Measurements from ENCODE around the gene FAM110D.

DNA sequence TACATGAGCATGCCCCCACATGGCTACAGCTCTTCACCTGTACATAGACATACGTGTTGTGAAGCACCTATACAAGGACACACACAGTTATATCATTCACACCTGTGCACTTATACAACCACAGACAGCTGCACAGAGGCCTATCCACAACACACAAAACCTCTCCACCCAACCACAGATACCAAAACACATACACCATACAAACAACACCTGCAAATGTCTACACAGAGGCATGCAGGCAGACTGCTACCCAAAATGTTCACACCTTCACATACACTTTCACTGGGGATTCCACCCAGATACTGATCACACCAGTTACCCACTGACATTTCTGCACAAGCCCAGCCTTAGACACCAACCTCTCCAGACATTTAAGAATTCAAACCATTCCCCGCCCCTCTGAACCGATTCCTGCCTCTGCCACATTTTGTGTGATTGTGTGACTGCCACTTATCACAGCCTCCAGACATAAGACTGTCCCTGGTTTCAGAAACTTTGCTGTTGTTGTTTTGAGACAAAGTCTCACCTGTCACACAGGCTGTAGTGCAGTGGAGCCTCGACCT lies 7.9 kb downstream of the FAM110D start:
- TF ChIP-seq EZH2 (IDR thresholded peaks at IDR 0.05; ENCODE audit: borderline replicate concordance, low read depth, low read length, severe bottlenecking) = no peak
- TF ChIP-seq, protein P1, sequence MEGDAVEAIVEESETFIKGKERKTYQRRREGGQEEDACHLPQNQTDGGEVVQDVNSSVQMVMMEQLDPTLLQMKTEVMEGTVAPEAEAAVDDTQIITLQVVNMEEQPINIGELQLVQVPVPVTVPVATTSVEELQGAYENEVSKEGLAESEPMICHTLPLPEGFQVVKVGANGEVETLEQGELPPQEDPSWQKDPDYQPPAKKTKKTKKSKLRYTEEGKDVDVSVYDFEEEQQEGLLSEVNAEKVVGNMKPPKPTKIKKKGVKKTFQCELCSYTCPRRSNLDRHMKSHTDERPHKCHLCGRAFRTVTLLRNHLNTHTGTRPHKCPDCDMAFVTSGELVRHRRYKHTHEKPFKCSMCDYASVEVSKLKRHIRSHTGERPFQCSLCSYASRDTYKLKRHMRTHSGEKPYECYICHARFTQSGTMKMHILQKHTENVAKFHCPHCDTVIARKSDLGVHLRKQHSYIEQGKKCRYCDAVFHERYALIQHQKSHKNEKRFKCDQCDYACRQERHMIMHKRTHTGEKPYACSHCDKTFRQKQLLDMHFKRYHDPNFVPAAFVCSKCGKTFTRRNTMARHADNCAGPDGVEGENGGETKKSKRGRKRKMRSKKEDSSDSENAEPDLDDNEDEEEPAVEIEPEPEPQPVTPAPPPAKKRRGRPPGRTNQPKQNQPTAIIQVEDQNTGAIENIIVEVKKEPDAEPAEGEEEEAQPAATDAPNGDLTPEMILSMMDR (IDR thresholded peaks at IDR 0.05; ENCODE audit: borderline replicate concordance, extremely low read depth, low read length, poor library complexity, severe bottlenecking) = no peak

All from DND-41 (cell line).